Psoas muscle (tissue), 8 donors: ENCODE measurements around the gene PITPNB. TPM values are rescaled to one million over a fixed set of nuclear protein-coding genes. Genes with fewer than 3 reads are reported as not detected.

Experiments used
- ATAC-seq, 4 donors: fragments of 200-7000 bp; cut with Tn5 transposase; one replicate each; pipeline ENCODE4 v1.9.1; 2020; ENCODE audit warnings: moderate library complexity in 3 of 4, mild to moderate bottlenecking in 2 of 4
- DNase-seq, 2 donors: peaks; one replicate each; pipeline ENCODE4 v3.0.0-alpha.2; 2020
- H3K27ac ChIP-seq: fragments of 200-600 bp; one replicate; pipeline ENCODE4 v1.8.0; 2022
- H3K27me3 ChIP-seq, 3 donors: fragments of 200-600 bp in 1 of 3; one replicate each; pipeline versions ENCODE4 v1.6.1 to v1.8.0; 2013 to 2022; ENCODE audit warnings: low read length in 2 of 3, mild to moderate bottlenecking in 2 of 3, moderate library complexity in 1 of 3; ENCODE audit not compliant: insufficient read depth in 3 of 3
- H3K36me3 ChIP-seq, 2 donors: fragments of 200-600 bp in 1 of 2; one replicate each; pipeline versions ENCODE4 v1.6.1 to v1.8.0; 2013 to 2022; ENCODE audit warnings: low read depth in 1 of 2, mild to moderate bottlenecking in 1 of 2, moderate library complexity in 1 of 2; ENCODE audit not compliant: insufficient read depth in 1 of 2
- H3K4me1 ChIP-seq: fragments of 200-600 bp; one replicate; pipeline ENCODE4 v1.8.0; 2022
- H3K4me3 ChIP-seq: fragments of 200-600 bp; one replicate; pipeline ENCODE4 v1.8.0; 2022; ENCODE audit warnings: mild to moderate bottlenecking
- H3K9me3 ChIP-seq: fragments of 200-600 bp; one replicate; pipeline ENCODE4 v1.8.0; 2022
- CTCF ChIP-seq: fragments of 200-600 bp; IDR thresholded peaks from one replicate; pipeline ENCODE4 v1.8.0; 2022; ENCODE audit warnings: antibody characterized with exemption
- WGBS, 3 donors: extraction: QIAGEN DNeasy Blood & Tissue Kit; methylation state at CpG; one replicate each; pipeline versions ENCODE4 v1.1.6 to v1.1.7; 2013; 5-methylcytosine and 5-hydroxymethylcytosine counted together
- intact Hi-C, 2 donors: fragments of 100-400 bp; cut with DNase I; formaldehyde crosslinking; loops; one replicate each; pipeline versions ENCODE4 v1.11.0 to v1.14.2; 2022
- polyA plus RNA-seq, 3 donors: library from polyadenylated mRNA; stranded (reverse); fragments of 200-250 nt; gene quantifications; one replicate each; pipeline ENCODE4 v1.2.3, GENCODE V29; 2013
- total RNA-seq, 4 donors: library from RNA; stranded (reverse); fragmentation: NEBNext Ultra II Directional in 2 of 4; extraction: Animal tissue kit (Norgen Biotek cat#: 25700) in 2 of 4; gene quantifications; one replicate each; pipeline versions ENCODE4 v1.2.1 to v1.2.4, GENCODE V29; 2021 to 2023
- donor health status: healthy with polysubstance abuse.
- donor health status: DM: no; HTN: no; CAD: no; lungs with moderate emphysema.
- donor health status: Bipolar disorder and iron deficiency.
- donor health status: healthy.
- donor health status: DM: yes; HTN: yes; CAD: no.
- donor health status: DM: no; HTN: no; CAD: no.
- donor health status: DM: no; HTN: no; CAD: no.
- donor health status: DM: yes; HTN: yes; CAD: no.

Gene PITPNB
- total and polyA plus RNA-seq, 7 donors: 14.8 to 54.5 (median 29.9) TPM

- H3K27ac ChIP-seq: no peak overlapping the region
- DNase-seq (no peak), ATAC-seq (no peak)
- intact Hi-C loops: no loop called here
- H3K27me3 ChIP-seq: no peaks in the 10 kb centered on the region
- no peak for TF ChIP-seq CTCF
- H3K9me3 ChIP-seq: no peaks in the 10 kb centered on the region
- 89 to 96% (median 93%) methylated on average over 6 of the region's 6 CpGs for WGBS, 3 donors
- no peak overlapping the region for H3K4me3 ChIP-seq
- no peaks in the 10 kb centered on the region for H3K4me1 ChIP-seq
- peaks cover 4 to 30% of the 10 kb centered on the region in 2 donors for H3K36me3 ChIP-seq
Observed at GRCh38 chr22:27844256-27844655, 74.8 kb downstream of the PITPNB start.

- Histone ChIP-seq H3K27ac (no peak overlapping the region), H3K27me3 (no peaks in the 10 kb centered on the region), H3K36me3 (peaks cover 4 to 24% of the 10 kb centered on the region in 2 donors), H3K9me3 (no peaks in the 10 kb centered on the region), H3K4me1 (no peaks in the 10 kb centered on the region), H3K4me3 (no peak overlapping the region)
- DNase-seq (no peak), ATAC-seq (peak in 1 of 4 donors; percentile 20)
- TF ChIP-seq CTCF: no peak
- WGBS, 3 donors: 64 to 72% (median 66%) methylated on average over 7 of the region's 7 CpGs
- intact Hi-C loops: no loop called here
Observed at GRCh38 chr22:27843441-27843840, 75.6 kb downstream of the PITPNB start.

GRCh38 chr22:27842669-27843431, 76.2 kb downstream of the PITPNB start:
- no peak for TF ChIP-seq CTCF
- peaks cover 0 to 18% of the 10 kb centered on the region in 2 donors for H3K36me3 ChIP-seq
- 57 to 67% (median 59%) methylated on average over 15 of the region's 15 CpGs for WGBS, 3 donors
- H3K4me1 ChIP-seq: no peaks in the 10 kb centered on the region
- intact Hi-C loops: no loop called here
- no peaks in the 10 kb centered on the region for H3K27me3 ChIP-seq
- DNase-seq (no peak), ATAC-seq (peak in 1 of 4 donors; percentile 9)
- H3K27ac ChIP-seq: no peak overlapping the region
- no peak overlapping the region for H3K4me3 ChIP-seq
- H3K9me3 ChIP-seq: no peaks in the 10 kb centered on the region

GRCh38 chr22:27842201-27842600, 76.9 kb downstream of the PITPNB start:
- 47 to 81% (median 53%) methylated on average over 1 of the region's 1 CpG for WGBS, 3 donors
- H3K9me3 ChIP-seq: no peaks in the 10 kb centered on the region
- TF ChIP-seq CTCF: no peak
- no peak for DNase-seq
- no peaks in the 10 kb centered on the region for H3K27me3 ChIP-seq
- intact Hi-C loops: no loop called here
- no peaks in the 10 kb centered on the region for H3K4me1 ChIP-seq
- no peak overlapping the region for H3K4me3 ChIP-seq
- peaks cover 0 to 14% of the 10 kb centered on the region in 2 donors for H3K36me3 ChIP-seq
- ATAC-seq: peak in 2 of 4 donors; percentile 4 to 12
- H3K27ac ChIP-seq: no peak overlapping the region
